Upper lobe of left lung (tissue), 6 donors: ENCODE measurements around the gene KCNJ6. TPM values are rescaled to one million over a fixed set of nuclear protein-coding genes. Genes with fewer than 3 reads are reported as not detected.
A peak's percentile ranks its signal among the peaks of the same experiment; 100 is the strongest.

ENCODE experiments used
- ATAC-seq, 2 donors: fragments of 200-7000 bp; cut with Tn5 transposase; one replicate each; pipeline ENCODE4 v1.9.1; 2022; ENCODE audit warnings: mild to moderate bottlenecking in 2 of 2, moderate library complexity in 2 of 2; ENCODE audit not compliant: low FRiP score in 2 of 2
- DNase-seq, 2 donors: peaks; one replicate each; pipeline ENCODE4 v3.0.0-alpha.2; 2019 to 2020
- H3K27ac ChIP-seq, 4 donors: fragments of 200-600 bp; sonication (generic); one replicate each; pipeline ENCODE4 v1.5.1; 2016 to 2019
- H3K27me3 ChIP-seq, 4 donors: fragments of 200-600 bp; sonication (generic); one replicate each; pipeline ENCODE4 v1.5.1; 2017 to 2019
- H3K36me3 ChIP-seq, 4 donors: fragments of 200-600 bp; sonication (generic); one replicate each; pipeline ENCODE4 v1.5.1; 2016 to 2019
- H3K4me1 ChIP-seq, 4 donors: fragments of 200-600 bp; sonication (generic); one replicate each; pipeline ENCODE4 v1.5.1; 2018 to 2019
- H3K4me3 ChIP-seq, 4 donors: fragments of 200-600 bp; sonication (generic); one replicate each; pipeline ENCODE4 v1.5.1; 2017 to 2019; ENCODE audit warnings: mild to moderate bottlenecking in 2 of 4, moderate library complexity in 1 of 4
- H3K9me3 ChIP-seq, 4 donors: fragments of 200-600 bp; sonication (generic); one replicate each; pipeline ENCODE4 v1.5.1; 2018 to 2019
- CTCF ChIP-seq, 6 experiments: fragments of 450-650 bp in 4 of 6; fragments of 200-600 bp in 2 of 6; sonication (generic) in 2 of 6; IDR thresholded peaks; one replicate each; pipeline ENCODE4 v1.5.1; 2016 to 2019; ENCODE audit warnings: antibody characterized with exemption in 6 of 6
- EP300 ChIP-seq, 4 donors: sonication (generic); formaldehyde crosslinking; IDR thresholded peaks; one replicate each; pipeline ENCODE4 v1.5.1; 2017; ENCODE audit warnings: antibody characterized with exemption in 4 of 4, control low read depth in 2 of 4
- POLR2A ChIP-seq, 4 donors: fragments of 450-650 bp; IDR thresholded peaks; one replicate each; pipeline ENCODE4 v1.5.1; 2016 to 2017; ENCODE audit warnings: antibody characterized with exemption in 4 of 4, mild to moderate bottlenecking in 2 of 4
- POLR2AphosphoS5 ChIP-seq, 2 donors: sonication (generic); formaldehyde crosslinking; IDR thresholded peaks; one replicate each; pipeline ENCODE4 v1.5.1; 2017; ENCODE audit warnings: antibody characterized with exemption in 2 of 2
- WGBS, 2 donors: methylation state at CpG; one replicate each; pipeline ENCODE4 v1.1.5; 2017 to 2018; 5-methylcytosine and 5-hydroxymethylcytosine counted together
- total RNA-seq, 6 donors: library from RNA; depleted of rRNA in 4 of 6; stranded (reverse); fragments of >200 nt in 4 of 6; gene quantifications; one replicate each; pipeline versions ENCODE4 v1.1.0 to v1.2.1, GENCODE V29; 2016 to 2021
- donor health status: DM: no; HTN: no; CAD: no; lungs with moderate emphysema.
- donor health status: DM: no; HTN: yes; CAD: no; lungs with severe emphysema.

KCNJ6 gene
- total RNA-seq, 6 donors from 2014 or later, result 0.06 to 0.15 TPM; not detected in 4

GRCh38 chr21:37630872-37631271 lies 285.4 kb downstream of the KCNJ6 start:
- 85 to 87% methylated on average over 2 of the region's 2 CpGs for WGBS, 2 donors
- ATAC-seq, result no peak
- no peaks in the 10 kb centered on the region for H3K36me3 ChIP-seq
- TF ChIP-seq CTCF (IDR thresholded peaks at IDR 0.05) (no peak), POLR2A (IDR thresholded peaks at IDR 0.05) (no peak), POLR2AphosphoS5 (IDR thresholded peaks at IDR 0.05) (no peak), EP300 (IDR thresholded peaks at IDR 0.05) (no peak)
- no peaks in the 10 kb centered on the region for H3K9me3 ChIP-seq
- peaks cover 8 to 14% (median 8%) of the 10 kb centered on the region in 4 donors for H3K4me1 ChIP-seq
- H3K27ac ChIP-seq, result no peak overlapping the region
- H3K27me3 ChIP-seq, result no peaks in the 10 kb centered on the region
- no peak for DNase-seq
- H3K4me3 ChIP-seq, result no peak overlapping the region

GRCh38 chr21:37628362-37628761 lies 287.9 kb downstream of the KCNJ6 start:
- DNase-seq (no peak), ATAC-seq (no peak)
- TF ChIP-seq POLR2AphosphoS5 (IDR thresholded peaks at IDR 0.05) (no peak), POLR2A (IDR thresholded peaks at IDR 0.05) (no peak), CTCF (IDR thresholded peaks at IDR 0.05) (no peak), EP300 (IDR thresholded peaks at IDR 0.05) (no peak)
- Histone ChIP-seq H3K27ac (no peak overlapping the region), H3K36me3 (no peaks in the 10 kb centered on the region), H3K27me3 (no peaks in the 10 kb centered on the region), H3K4me1 (peaks cover 8 to 14% (median 10%) of the 10 kb centered on the region in 4 donors), H3K9me3 (no peaks in the 10 kb centered on the region), H3K4me3 (no peak overlapping the region)
- 92% methylated on average over 3 of the region's 3 CpGs for WGBS, 2 donors

GRCh38 chr21:37627561-37627960 lies 288.7 kb downstream of the KCNJ6 start:
- Histone ChIP-seq H3K27ac (no peak overlapping the region), H3K27me3 (no peaks in the 10 kb centered on the region), H3K9me3 (no peaks in the 10 kb centered on the region), H3K36me3 (no peaks in the 10 kb centered on the region), H3K4me1 (peaks cover 8 to 19% (median 13%) of the 10 kb centered on the region in 4 donors), H3K4me3 (no peak overlapping the region)
- WGBS, 2 donors, result 87 to 94% methylated on average over 2 of the region's 2 CpGs
- no peak for TF ChIP-seq EP300 (IDR thresholded peaks at IDR 0.05)
- TF ChIP-seq POLR2AphosphoS5 (IDR thresholded peaks at IDR 0.05), result no peak
- TF ChIP-seq CTCF (IDR thresholded peaks at IDR 0.05), result no peak
- TF ChIP-seq POLR2A (IDR thresholded peaks at IDR 0.05), result no peak
- DNase-seq (no peak), ATAC-seq (no peak)

- no peaks in the 10 kb centered on the region for H3K9me3 ChIP-seq
- peak overlapping the region in 1 of 4 donors; percentile 11 for H3K27ac ChIP-seq
- 29 to 46% methylated on average over 4 of the region's 4 CpGs for WGBS, 2 donors
- DNase-seq (no peak), ATAC-seq (no peak)
- H3K4me1 ChIP-seq, result peaks cover 8 to 19% (median 14%) of the 10 kb centered on the region in 4 donors
- no peaks in the 10 kb centered on the region for H3K36me3 ChIP-seq
- TF ChIP-seq POLR2AphosphoS5 (IDR thresholded peaks at IDR 0.05) (no peak), EP300 (IDR thresholded peaks at IDR 0.05) (no peak)
- H3K4me3 ChIP-seq, result no peak overlapping the region
- no peaks in the 10 kb centered on the region for H3K27me3 ChIP-seq
Measured at GRCh38 chr21:37627074-37627473, 289.2 kb downstream of the KCNJ6 start.

- H3K36me3 ChIP-seq, result no peaks in the 10 kb centered on the region
- H3K27me3 ChIP-seq, result no peaks in the 10 kb centered on the region
- no peak for DNase-seq
- ATAC-seq, result no peak
- TF ChIP-seq POLR2AphosphoS5 (IDR thresholded peaks at IDR 0.05), result no peak
- TF ChIP-seq CTCF (IDR thresholded peaks at IDR 0.05), result no peak
- TF ChIP-seq EP300 (IDR thresholded peaks at IDR 0.05), result no peak
- TF ChIP-seq POLR2A (IDR thresholded peaks at IDR 0.05), result no peak
- 67 to 72% methylated on average over 6 of the region's 6 CpGs for WGBS, 2 donors
- no peak overlapping the region for H3K27ac ChIP-seq
- H3K4me3 ChIP-seq, result no peak overlapping the region
- H3K9me3 ChIP-seq, result no peaks in the 10 kb centered on the region
- H3K4me1 ChIP-seq, result peaks cover 8 to 14% (median 13%) of the 10 kb centered on the region in 4 donors
Measured at GRCh38 chr21:37626320-37626719, 289.9 kb downstream of the KCNJ6 start.
